Muscle layer of colon (tissue), 2 donors: ENCODE data around the gene ZNF202.
"Not testable (repeated sequence)": the region's sequence is repeated elsewhere in the genome, so short reads cannot be mapped to it uniquely, and the experiment has no call there.

ENCODE experiments used
- H3K27ac ChIP-seq: one replicate; pipeline ENCODE4 v1.7.0; 2013; ENCODE audit warnings: low read depth, mild to moderate bottlenecking, low read length, moderate library complexity
- H3K27me3 ChIP-seq, 2 donors: one replicate each; pipeline ENCODE4 v1.7.0; 2013; ENCODE audit warnings: low read length in 2 of 2, mild to moderate bottlenecking in 2 of 2; ENCODE audit not compliant: insufficient read depth in 2 of 2, control insufficient read depth in 1 of 2
- H3K36me3 ChIP-seq: one replicate; pipeline ENCODE4 v1.7.0; 2013; ENCODE audit warnings: mild to moderate bottlenecking, low read length; ENCODE audit not compliant: insufficient read depth
- H3K4me1 ChIP-seq: one replicate; pipeline ENCODE4 v1.7.0; 2013; ENCODE audit warnings: mild to moderate bottlenecking, low read length; ENCODE audit not compliant: insufficient read depth
- H3K4me3 ChIP-seq, 2 donors: one replicate each; pipeline ENCODE4 v1.7.0; 2013; ENCODE audit warnings: low read length in 2 of 2, low read depth in 1 of 2, mild to moderate bottlenecking in 1 of 2, moderate library complexity in 1 of 2
- H3K9ac ChIP-seq: one replicate; pipeline ENCODE4 v1.7.0; 2013; ENCODE audit warnings: low read length
- H3K9me3 ChIP-seq: one replicate; pipeline ENCODE4 v1.7.0; 2013; ENCODE audit warnings: mild to moderate bottlenecking, low read length
- donor health status: abdominal sarcoma.
- donor health status: Adenocarcinoma of cecum.

Gene ZNF202

GRCh38 chr11:123760894-123761293 lies 19.4 kb upstream of the ZNF202 start:
- Histone ChIP-seq H3K9ac (no peak overlapping the region), H3K4me3 (no peak overlapping the region), H3K27ac (no peak overlapping the region), H3K36me3 (no peaks in the 10 kb centered on the region), H3K9me3 (no peaks in the 10 kb centered on the region), H3K4me1 (no peaks in the 10 kb centered on the region), H3K27me3 (no peaks in the 10 kb centered on the region)

- Histone ChIP-seq H3K9me3 (no peaks in the 10 kb centered on the region), H3K36me3 (no peaks in the 10 kb centered on the region), H3K9ac (no peak overlapping the region), H3K4me1 (no peaks in the 10 kb centered on the region), H3K4me3 (no peak overlapping the region), H3K27ac (no peak overlapping the region), H3K27me3 (no peaks in the 10 kb centered on the region)
Observed at GRCh38 chr11:123757976-123758375, 16.5 kb upstream of the ZNF202 start.

GRCh38 chr11:123755813-123756212 lies 14.4 kb upstream of the ZNF202 start:
- H3K9me3 ChIP-seq: no peaks in the 10 kb centered on the region
- no peak overlapping the region for H3K4me3 ChIP-seq
- no peak overlapping the region for H3K27ac ChIP-seq
- H3K36me3 ChIP-seq: no peaks in the 10 kb centered on the region
- no peaks in the 10 kb centered on the region for H3K27me3 ChIP-seq
- H3K9ac ChIP-seq: no peak overlapping the region
- H3K4me1 ChIP-seq: no peaks in the 10 kb centered on the region

- H3K9me3 ChIP-seq: no peaks in the 10 kb centered on the region
- H3K27ac ChIP-seq: no peak overlapping the region
- no peak overlapping the region for H3K4me3 ChIP-seq
- no peaks in the 10 kb centered on the region for H3K27me3 ChIP-seq
- no peak overlapping the region for H3K9ac ChIP-seq
- no peaks in the 10 kb centered on the region for H3K4me1 ChIP-seq
- no peaks in the 10 kb centered on the region for H3K36me3 ChIP-seq
Observed at GRCh38 chr11:123755344-123755743, 13.9 kb upstream of the ZNF202 start.

GRCh38 chr11:123754101-123754568 lies 12.7 kb upstream of the ZNF202 start, which contains the start of gene OR6X1:
Gene OR6X1, minus strand, starts transcription at chr11:123754518. Its CDS starts 0 bp downstream, at chr11:123754518.
- no peaks in the 10 kb centered on the region for H3K9me3 ChIP-seq
- no peak within 1 kb of the TSS for H3K9ac ChIP-seq
- H3K36me3 ChIP-seq: no peaks in the 10 kb centered on the region
- H3K4me3 ChIP-seq: no peak within 1 kb of the TSS
- no peak within 1 kb of the TSS for H3K27ac ChIP-seq
- no peaks in the 10 kb centered on the region for H3K27me3 ChIP-seq
- H3K4me1 ChIP-seq: no peaks in the 10 kb centered on the region

GRCh38 chr11:123753110-123753509 lies 11.7 kb upstream of the ZNF202 start:
- H3K9me3 ChIP-seq: no peaks in the 10 kb centered on the region
- H3K9ac ChIP-seq: no peak overlapping the region
- H3K4me1 ChIP-seq: no peaks in the 10 kb centered on the region
- no peaks in the 10 kb centered on the region for H3K36me3 ChIP-seq
- H3K4me3 ChIP-seq: no peak overlapping the region
- H3K27me3 ChIP-seq: no peaks in the 10 kb centered on the region
- no peak overlapping the region for H3K27ac ChIP-seq

GRCh38 chr11:123751781-123752180 lies 10.3 kb upstream of the ZNF202 start:
- Histone ChIP-seq H3K4me3 (no peak overlapping the region), H3K9ac (no peak overlapping the region), H3K36me3 (no peaks in the 10 kb centered on the region), H3K27me3 (no peaks in the 10 kb centered on the region), H3K27ac (no peak overlapping the region), H3K4me1 (no peaks in the 10 kb centered on the region), H3K9me3 (no peaks in the 10 kb centered on the region)

GRCh38 chr11:123748349-123748748 lies 6.9 kb upstream of the ZNF202 start:
- not testable (repeated sequence) for H3K27ac ChIP-seq, H3K36me3 ChIP-seq, H3K9ac ChIP-seq, H3K4me3 ChIP-seq, H3K27me3 ChIP-seq, H3K9me3 ChIP-seq, H3K4me1 ChIP-seq

- Histone ChIP-seq H3K27me3 (no peaks in the 10 kb centered on the region), H3K27ac (no peak overlapping the region), H3K9me3 (no peaks in the 10 kb centered on the region), H3K9ac (no peak overlapping the region), H3K4me1 (peaks cover 8% of the 10 kb centered on the region), H3K36me3 (no peaks in the 10 kb centered on the region), H3K4me3 (no peak overlapping the region)
Observed at GRCh38 chr11:123745764-123746451, 4.4 kb upstream of the ZNF202 start.

- no peaks in the 10 kb centered on the region for H3K27me3 ChIP-seq
- peaks cover 16% of the 10 kb centered on the region for H3K4me1 ChIP-seq
- H3K9ac ChIP-seq: peak overlapping the region; percentile 17
- no peak overlapping the region for H3K27ac ChIP-seq
- H3K4me3 ChIP-seq: peak overlapping the region; percentile 2 to 81
- no peaks in the 10 kb centered on the region for H3K36me3 ChIP-seq
- H3K9me3 ChIP-seq: no peaks in the 10 kb centered on the region
Observed at GRCh38 chr11:123742724-123743120, 1.3 kb upstream of the ZNF202 start.

GRCh38 chr11:123742031-123742723 lies 717 bp upstream of the ZNF202 start:
- peak overlapping the region; percentile 50 for H3K9ac ChIP-seq
- H3K27ac ChIP-seq: peak overlapping the region; percentile 28
- no peaks in the 10 kb centered on the region for H3K27me3 ChIP-seq
- H3K4me3 ChIP-seq: peak overlapping the region; percentile 81 to 96
- peaks cover 16% of the 10 kb centered on the region for H3K4me1 ChIP-seq
- no peaks in the 10 kb centered on the region for H3K9me3 ChIP-seq
- H3K36me3 ChIP-seq: no peaks in the 10 kb centered on the region

- Histone ChIP-seq H3K27ac (peak overlapping the region; percentile 28), H3K4me3 (peak overlapping the region; percentile 81 to 96), H3K9ac (peak overlapping the region; percentile 60), H3K27me3 (no peaks in the 10 kb centered on the region), H3K9me3 (no peaks in the 10 kb centered on the region), H3K4me1 (peaks cover 16% of the 10 kb centered on the region), H3K36me3 (no peaks in the 10 kb centered on the region)
Observed at GRCh38 chr11:123740787-123741158, 687 bp downstream of the ZNF202 start.
